ENCODE data around the gene FAM124B.
"Not testable (repeated sequence)": the region's sequence is repeated elsewhere in the genome, so short reads cannot be mapped to it uniquely, and the experiment has no call there.

Gene FAM124B

GRCh38 chr2:224412141-224413015 lies 10.5 kb upstream of the FAM124B start:
- no peak for DNase-seq

DNA sequence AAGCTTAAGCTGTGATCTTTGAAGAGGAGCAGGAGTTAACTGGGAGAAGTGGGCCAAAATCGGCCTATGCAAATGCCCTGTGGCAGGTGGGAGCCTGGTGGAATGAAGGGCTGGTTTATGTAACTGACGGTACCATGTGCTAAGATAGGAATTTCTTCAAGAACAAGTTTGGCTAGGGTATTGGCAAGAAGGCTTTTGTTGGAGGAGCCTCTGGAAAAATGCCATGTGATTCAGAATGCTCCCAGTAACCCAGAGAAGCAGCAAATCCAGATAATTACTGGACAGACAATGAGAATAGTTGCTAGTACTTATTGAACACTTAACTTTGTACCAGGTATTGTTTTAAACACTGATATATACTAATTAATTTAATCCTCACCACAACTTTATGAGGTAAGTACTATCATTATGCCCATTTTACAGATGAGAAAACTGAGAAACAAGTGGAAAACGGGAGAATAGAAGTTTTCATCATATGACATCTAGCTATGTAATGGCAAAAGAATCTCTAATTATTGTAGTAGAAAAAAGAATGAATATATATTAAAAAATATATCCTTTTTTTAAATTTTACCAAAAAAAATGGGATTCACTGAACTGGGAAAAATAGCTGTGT lies 9.1 kb upstream of the FAM124B start:
- DNase-seq: no peak

DNA sequence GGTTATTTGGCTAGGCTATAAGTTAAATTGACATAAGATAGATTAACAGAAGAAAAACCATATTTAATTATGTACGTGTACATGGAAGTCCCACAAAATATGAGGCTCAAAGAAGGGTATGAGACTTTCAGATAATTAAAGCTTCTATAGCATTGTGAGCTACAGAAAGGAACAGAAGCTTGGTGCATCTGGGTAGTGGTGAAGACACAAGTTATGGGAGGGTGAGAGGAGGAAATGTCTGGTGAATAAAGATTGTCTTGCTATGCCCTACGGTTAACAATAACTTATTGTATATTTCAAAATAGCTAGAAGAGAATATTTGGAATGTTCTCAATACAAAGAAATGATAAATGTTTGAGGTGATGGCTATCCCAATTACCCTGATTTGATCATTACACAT lies 6.8 kb upstream of the FAM124B start:
- no peak for DNase-seq

GRCh38 chr2:224407241-224407701 lies 5.4 kb upstream of the FAM124B start:
- DNase-seq: no peak

DNA sequence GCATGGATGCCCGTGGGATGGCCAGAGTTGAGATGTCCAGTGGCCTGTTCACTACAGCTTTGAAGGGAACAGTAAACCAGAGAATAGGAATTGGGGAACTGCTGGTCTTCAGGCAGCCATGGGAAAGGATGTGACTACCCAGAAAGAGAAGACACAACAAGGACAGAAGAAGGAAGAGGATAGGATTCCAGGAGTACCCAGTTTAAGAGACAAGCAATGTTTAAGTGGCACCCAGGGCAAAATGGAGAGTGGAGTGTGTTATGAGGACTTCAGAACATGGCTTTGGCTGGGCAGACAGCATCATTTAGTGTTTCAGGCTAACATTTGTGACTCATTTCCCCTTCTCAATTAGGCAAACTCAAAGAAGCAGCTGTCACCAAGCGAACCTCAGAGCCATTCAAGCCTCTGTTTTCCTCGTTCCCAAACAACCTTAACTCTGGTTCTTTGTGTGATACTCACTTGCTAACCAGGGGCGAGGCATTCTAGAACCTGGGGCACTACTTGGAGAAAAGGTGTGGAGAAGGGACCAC lies 4.0 kb upstream of the FAM124B start:
- DNase-seq: no peak

DNA sequence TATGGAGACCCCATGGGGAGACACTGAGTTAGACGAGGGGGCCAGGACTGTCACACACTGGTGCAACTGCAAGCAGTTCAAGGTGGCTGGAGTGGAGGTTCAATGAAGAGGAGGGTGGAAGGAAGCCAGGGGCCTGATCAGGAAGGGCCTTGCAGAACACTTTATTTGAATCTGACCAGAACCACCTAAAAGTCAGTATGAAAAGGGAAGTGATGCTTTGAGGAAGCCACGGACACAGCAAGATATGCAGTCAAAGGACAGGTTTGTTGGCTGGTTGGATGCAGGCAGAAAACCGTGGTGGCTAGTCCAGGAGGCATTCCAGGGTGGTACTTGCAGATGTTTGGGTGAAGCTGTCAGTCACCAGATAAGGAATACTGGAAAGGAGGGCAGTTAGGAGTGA lies 3.5 kb upstream of the FAM124B start:
- no peak for DNase-seq

DNA sequence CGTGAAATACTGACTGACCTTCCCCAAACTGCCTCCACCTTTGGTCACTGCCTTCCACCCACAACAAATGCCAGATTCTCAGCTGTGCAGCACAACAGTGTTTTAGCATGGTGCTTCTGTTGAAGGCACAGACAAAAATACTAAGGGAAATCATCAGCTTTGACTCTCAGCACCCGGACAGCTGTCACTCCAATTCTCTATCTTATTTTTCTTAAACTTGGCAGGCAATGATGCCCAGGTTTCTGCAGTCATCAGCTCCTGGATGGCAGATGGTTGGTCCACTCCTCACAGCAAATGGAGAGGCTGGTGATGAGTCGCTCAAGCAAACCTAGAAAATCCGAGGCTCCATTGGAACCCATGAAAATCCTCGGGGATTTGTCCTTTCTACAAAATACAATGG lies 2.9 kb upstream of the FAM124B start:
- DNase-seq: no peak

DNA sequence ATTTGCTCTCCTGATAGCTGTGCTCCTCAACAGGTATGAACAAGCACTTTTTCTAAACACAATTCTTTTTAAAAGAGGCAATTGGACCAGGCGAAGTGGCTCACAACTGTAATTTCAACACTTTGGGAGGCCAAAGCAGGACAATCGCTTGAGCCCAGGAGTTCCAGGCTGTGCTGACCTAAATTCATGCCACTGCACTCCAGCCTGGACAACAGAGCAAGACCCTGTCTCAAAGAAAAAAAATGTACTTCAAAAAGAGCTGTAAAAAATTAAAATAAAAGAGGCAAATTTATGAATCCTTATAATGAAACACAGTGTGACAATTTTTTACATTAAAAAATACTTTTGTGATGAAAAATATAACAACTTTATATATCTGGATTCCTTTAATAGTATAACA lies 1.8 kb upstream of the FAM124B start:
- no peak for DNase-seq

DNA sequence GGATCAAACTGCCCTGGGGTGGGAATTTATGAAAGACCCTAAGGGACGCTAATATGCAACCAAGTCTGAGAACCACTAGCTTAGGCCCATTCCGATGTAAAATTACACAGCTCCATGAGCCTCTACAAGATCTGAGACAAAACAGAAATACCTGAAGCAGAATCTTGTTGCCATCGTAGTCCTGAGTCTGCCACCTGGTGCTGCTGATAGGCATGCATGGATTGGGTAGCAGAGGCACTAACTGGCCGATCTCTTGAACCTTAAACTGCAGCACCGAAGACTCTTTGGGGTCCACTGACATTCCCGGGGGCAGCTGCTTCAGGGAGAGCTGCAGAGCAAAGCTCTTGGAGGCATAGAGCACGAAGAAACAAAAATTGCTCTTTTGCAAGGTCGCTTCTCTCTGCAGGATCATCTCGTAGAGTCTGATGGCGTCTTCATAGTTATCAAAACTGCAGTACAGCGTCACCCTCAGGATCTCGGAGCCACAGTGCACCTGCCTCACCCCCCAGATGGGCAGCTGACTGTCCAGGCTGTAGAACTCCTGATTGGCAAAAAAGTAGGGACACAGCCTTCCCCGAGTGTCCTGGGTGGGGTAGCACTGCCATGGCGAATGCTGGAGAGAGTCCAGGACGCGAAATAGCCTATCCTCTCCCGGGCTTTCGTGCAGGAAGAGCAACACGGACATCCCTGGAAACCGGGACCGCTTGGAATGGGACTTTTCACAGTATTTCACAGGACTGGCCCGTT lies 848 bp downstream of the FAM124B start:
- no peak for DNase-seq

DNA sequence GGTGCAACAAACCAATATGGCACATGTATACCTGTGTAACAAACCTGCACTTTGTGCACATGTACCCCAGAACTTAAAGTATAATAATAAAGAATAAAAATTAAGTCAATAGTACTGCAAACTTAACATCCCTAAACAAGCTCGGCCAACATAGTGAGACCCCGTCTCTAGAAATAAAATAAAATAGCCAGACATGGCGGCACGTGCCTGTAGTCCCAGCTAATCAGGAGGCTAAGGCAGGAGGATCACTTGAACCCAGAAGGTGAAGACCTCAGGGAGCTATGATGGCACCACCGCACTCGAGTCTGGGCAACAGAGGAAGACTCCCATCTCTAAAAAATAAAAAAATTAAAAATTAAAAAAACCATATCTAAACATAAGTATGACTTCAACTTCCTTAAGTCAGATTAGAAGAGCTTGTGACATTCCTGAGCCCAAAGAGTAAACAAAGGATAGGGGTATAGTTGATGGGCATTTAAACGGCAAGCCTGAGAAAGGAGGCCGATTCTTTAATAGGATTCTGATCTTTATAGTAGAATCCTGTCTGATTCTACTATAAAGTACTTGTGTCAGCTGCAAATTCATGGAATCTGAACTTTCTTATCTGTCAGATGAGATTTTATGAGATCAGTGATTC lies 1.6 kb downstream of the FAM124B start:
- DNase-seq: no peak

GRCh38 chr2:224398289-224398688 lies 3.6 kb downstream of the FAM124B start:
- DNase-seq: no peak

- DNase-seq: not testable (repeated sequence)
Measured at GRCh38 chr2:224397100-224397499, 4.8 kb downstream of the FAM124B start.

DNA sequence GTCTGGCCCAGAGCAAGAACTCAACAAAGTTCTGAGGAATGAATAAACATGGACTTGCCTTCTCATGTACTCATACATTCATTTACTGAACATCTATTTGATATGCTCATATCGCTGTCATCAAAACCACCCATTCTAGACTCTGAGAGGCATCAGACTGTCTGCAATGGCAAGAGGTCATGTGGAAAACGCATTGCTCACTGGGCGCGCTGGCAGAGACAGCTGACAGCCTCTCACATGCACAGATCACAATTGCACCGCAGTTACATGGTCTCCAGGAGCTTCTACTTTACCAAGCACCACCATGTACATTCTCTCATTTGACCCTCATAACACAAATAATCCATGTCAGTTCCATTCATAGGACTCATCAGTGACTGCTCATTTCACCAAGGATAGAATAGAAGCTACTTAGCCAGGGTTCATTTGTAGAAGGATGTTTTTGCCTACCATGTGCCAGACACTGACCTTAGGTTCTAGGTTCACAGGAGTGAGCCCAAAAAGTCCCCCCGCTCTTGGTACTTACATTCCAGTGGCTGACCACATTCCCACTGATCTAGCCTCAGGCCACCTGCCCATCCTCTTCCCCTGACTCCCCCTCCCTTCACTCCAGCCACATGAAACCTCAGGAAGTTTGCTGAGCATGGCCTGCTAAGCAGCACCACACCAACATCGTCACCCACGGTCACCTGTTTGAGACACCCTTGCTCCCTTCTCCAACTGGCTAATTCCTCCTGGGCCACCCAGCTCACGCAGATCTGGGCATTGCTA lies 6.1 kb downstream of the FAM124B start:
- DNase-seq: no peak

DNA sequence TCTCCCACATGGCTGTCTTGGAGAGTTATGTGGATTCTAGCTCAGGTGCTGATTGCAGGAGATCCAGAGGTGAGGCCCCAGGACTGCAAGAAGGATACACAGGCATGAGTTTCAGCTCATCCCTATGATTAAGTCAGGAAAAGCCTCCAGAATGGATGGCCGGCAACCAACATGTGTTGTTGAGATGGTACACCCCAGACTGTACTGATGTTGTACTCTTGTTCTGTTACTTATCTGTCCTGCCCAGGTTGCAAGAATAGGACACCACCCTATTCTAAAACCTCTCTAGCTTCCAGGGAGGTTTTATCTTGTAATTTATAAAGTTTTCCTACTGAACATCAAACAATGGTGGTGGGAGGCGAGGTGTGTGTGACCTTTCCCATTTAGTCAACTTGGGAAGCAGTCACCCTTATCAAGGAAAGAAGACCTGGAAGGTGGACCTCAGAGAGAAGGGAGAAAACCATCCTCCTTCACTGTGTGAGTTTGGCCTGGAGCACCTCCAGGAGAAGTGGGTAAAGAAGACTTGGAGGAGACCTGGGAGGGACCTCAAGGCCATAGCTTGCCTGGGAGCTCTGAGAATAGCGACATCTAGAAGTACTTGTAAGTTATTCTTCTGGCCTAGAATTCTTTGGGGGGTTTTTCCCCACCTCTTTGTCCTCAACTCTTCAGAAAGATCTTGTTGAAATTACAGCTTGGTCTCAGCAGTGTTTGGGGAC lies 8.6 kb downstream of the FAM124B start:
- no peak for DNase-seq

DNA sequence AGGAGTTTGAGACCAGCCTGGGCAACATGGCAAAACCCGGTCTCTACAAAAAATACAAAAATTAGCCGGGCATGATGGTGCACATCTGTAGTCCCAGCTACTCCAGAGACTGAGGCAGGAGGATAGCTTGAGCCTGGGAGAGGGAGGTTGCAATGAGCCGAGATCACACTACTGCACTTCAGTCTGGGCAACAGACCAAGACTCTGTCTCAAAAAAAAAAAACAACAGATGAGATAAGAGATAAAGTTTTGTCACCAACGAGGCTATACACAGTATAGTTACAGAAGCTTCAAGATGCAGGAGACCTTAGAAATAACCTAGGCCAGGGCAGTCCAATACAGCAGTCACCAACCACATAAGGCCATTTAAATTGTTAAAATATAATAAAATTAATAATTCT lies 9.4 kb downstream of the FAM124B start:
- DNase-seq: no peak

- no peak for DNase-seq
Measured at GRCh38 chr2:224389317-224389716, 12.6 kb downstream of the FAM124B start.

- no peak for DNase-seq
Measured at GRCh38 chr2:224386876-224387275, 15.0 kb downstream of the FAM124B start.

DNA sequence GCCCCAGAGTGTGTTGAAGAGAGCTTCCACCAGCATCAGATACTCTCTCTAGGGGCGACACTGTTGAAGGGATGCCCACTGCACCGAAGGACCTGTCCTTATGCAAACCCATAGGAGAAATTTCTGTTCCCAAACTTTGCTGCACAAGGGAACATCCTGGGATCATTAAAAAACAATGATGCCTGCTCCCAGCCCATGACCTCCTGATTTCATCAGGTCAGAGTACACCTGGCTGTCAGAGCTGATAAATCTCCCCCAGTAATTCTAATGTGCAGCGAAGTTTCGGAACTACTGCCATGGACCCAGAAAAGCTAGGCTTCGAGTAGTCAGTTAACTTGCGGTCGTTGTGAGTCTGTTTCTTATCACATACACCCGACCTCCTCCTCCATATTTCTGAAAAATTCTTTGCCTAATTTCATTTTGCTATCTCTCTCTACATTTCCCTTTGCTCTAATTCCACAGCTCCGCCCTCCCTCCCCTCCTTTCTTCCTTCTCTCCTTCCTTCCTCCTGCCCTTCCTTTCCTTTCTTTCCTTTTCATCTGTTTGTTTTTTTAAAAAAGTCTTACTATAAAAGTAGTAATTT lies 18.8 kb downstream of the FAM124B start:
- DNase-seq: no peak

- not testable (repeated sequence) for DNase-seq
Measured at GRCh38 chr2:224382280-224382647, 19.6 kb downstream of the FAM124B start.

GRCh38 chr2:224381521-224382279 lies 20.2 kb downstream of the FAM124B start:
- no peak for DNase-seq

All from effector CD8-positive, alpha-beta T cell (primary cell).